HG03378 (cell line): ENCODE measurements around the gene LGI4.
"Not testable (repeated sequence)": the region's sequence is repeated elsewhere in the genome, so short reads cannot be mapped to it uniquely, and the experiment has no call there.

Experiments used
- ATAC-seq: cut with Tn5 transposase; IDR thresholded peaks from one replicate; pipeline ENCODE4 v1.9.1; 2021; ENCODE audit warnings: mild to moderate bottlenecking, moderate library complexity; ENCODE audit not compliant: unreplicated experiment

Gene LGI4

GRCh38 chr19:35142606-35143230 is 7.9 kb upstream of the LGI4 start:
- ATAC-seq: no peak

- no peak for ATAC-seq
Observed at GRCh38 chr19:35141837-35142605, 7.2 kb upstream of the LGI4 start.

DNA sequence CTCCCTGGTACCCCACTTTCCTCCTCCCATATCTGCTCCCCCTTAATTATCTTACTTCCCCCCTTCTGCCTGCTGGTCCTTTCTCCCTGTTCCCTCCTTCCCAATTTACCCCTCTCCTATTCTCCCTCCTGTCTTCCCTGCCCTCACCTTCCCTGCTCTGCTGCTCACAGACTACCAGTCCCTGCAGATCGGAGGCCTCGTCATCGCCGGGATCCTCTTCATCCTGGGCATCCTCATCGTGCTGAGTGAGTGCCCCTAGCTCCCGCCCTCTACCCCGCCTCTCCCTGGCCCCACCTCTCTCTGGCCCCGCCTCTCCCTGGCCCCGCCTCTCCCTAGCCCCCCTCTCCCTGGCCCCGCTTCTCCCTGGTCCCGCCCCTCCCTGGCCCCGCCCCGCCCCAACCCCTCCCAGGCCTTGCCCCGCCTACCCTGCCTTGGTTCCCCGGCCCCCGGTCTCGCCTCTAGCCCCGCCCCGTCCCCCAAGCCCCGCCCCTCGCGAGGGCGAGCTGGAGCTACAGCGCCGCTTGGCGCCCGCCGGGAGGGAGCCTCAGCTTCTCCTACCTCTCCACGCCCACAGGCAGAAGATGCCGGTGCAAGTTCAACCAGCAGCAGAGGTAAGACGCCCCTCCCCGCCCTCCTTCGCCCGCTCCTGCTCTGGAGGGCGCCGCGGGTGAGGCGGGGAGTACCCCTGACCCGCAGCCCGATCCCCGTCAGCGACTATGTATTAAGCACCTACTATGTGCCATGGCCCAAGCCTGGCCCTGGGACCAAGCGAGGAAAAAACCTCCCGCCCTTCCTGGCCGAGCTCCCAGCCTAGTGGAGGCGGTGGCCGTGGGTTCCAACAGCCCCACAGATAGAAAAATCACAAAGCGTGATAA is 6.3 kb upstream of the LGI4 start:
- no peak for ATAC-seq

- ATAC-seq: no peak
Observed at GRCh38 chr19:35140207-35140961, 5.5 kb upstream of the LGI4 start.

DNA sequence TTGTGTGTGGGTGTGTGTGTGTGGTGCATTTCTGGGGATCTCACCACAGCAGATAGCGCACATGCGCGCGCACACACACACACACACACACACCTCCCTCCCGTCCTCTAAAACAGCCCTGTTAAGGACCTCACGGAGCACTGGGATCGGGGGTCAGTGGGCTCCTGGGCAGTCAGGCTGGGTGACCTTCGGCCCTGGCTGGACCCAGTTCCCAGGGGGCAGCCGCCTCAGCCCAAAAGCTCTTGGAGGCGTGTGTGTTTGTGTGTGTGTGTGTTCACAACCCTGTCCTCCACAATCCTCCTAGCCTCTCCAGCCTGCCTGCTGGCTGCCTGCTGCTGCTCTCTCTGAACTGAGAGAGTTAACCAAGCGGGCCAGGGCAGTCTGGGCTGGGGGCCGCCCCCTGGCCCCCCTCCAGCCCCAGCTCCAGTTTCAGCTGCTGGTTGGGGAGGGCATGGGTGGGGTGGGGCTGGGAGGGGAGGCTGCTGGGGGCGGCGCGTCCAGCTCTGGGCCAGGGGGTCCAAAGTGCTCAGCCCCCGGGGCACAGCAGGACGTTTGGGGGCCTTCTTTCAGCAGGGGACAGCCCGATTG is 3.5 kb upstream of the LGI4 start, which contains the start of gene FXYD1:
Gene FXYD1, plus strand, starts transcription at position 520 of the 588 bp plus-strand sequence. CDS start 1,256 bp downstream, outside the sequence.
- ATAC-seq: no peak

- no peak for ATAC-seq
Observed at GRCh38 chr19:35136977-35137702, 2.3 kb upstream of the LGI4 start.

DNA sequence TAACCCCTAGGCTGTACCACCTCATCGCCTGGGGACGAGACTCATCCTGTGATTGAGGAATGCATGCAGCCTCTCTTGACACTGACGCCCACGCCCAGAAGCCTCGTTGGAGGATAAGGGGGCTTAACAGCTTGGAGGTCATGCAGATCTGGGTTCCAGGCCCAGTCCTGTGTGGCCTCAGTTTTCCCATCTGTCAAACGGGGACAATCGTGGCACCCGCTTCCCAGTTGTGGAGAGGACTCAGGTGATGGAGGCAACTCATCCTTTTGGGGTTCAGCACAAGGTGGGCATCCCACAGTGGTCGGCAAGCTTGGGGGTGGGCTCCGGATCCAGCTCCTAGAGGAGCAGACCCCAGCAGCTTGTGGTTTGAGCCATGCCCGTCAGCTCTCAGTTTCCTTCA is 1.4 kb upstream of the LGI4 start:
- ATAC-seq: no peak

- ATAC-seq: no peak
Observed at GRCh38 chr19:35135389-35135909, 590 bp upstream of the LGI4 start.

GRCh38 chr19:35133826-35134225 is 1.0 kb downstream of the LGI4 start:
- no peak for ATAC-seq

GRCh38 chr19:35132254-35132653 is 2.6 kb downstream of the LGI4 start:
- no peak for ATAC-seq

DNA sequence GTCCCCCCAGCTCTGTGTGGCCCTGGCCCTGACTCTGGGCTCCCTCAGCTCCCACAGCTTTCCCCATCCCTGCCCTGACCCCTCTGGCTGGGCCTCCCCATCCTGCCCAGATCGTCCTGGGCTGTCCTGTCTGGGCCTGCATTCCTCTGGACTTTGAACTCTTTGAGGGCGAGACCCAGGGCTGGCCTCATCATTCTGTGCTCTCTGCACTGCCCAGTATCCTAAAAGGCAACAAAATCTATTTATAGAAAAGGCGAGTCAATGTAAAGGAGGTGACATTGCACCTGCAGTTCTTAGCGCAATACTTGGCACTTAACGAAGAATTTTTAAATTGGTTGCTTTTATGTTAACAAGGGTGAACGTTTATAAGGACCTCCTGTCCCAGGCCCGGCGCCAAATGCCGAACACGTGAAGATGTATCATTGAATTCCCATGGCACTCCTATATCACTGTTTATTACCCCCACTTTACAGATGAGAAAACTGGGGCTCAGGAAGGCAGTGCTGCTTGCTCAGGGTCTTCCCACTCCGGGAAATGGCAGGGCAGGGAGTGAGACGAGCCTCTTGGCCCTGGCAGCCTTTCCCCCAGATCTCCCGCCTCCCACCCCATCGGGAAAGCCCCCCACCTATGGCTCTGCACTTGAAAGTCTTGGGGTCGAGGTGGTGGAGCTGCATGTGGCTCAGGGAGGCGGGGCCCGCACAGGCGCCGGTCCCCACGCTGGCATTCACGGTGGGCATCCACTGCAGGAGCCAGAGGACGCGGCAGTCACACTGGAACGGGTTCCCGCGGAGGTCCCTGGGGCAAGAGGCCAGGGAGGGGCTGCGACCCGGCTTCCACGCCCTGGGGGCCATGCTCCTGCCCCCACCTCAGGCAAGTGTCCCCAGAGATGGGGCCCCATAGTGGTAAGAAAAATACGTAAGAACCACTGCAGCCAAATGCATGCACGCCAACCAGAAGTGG is 3.8 kb downstream of the LGI4 start:
- ATAC-seq: no peak

DNA sequence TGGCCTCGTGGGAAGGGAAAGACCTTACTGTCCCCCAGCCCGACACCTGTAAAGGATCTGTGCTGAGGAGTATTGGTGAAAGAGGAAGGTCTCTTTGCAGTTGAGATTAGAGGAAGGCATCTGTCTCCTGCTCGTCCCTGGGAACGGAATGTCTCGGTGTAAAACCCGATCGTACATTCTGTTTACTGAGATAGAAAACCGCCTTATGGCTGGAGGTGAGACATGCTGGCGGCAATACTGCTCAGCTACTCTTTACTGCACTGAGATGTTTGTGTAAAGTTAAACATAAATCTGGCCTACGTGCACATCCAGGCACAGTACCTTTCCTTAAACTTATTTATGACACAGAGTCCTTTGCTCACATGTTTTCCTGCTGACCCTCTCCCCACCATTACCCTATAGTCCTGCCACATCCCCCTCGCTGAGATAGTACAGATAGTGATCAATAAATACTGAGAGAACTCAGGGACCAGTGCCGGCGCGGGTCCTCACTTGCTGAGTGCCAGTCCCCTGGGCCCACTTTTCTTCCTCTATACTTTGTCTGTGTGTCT is 5.1 kb downstream of the LGI4 start:
- ATAC-seq: not testable (repeated sequence)

GRCh38 chr19:35128398-35129057 is 6.3 kb downstream of the LGI4 start:
- ATAC-seq: no peak

- ATAC-seq: no peak
Observed at GRCh38 chr19:35127871-35128270, 7.0 kb downstream of the LGI4 start.

GRCh38 chr19:35126624-35126959 is 8.3 kb downstream of the LGI4 start:
- no peak for ATAC-seq

- ATAC-seq: no peak
Observed at GRCh38 chr19:35125749-35126623, 8.9 kb downstream of the LGI4 start.

GRCh38 chr19:35125270-35125717 is 9.6 kb downstream of the LGI4 start:
- ATAC-seq: no peak
